SK-N-SH treated with all-trans-retinoic acid at 6 μM for 48 hours (cell line): ENCODE data around the gene PTPRG.

Source experiments
- ATAC-seq: fragments of 200-7000 bp; cut with Tn5 transposase; 3 replicates; pipeline ENCODE4 v1.9.1; 2020; ENCODE audit warnings: mild to moderate bottlenecking, moderate library complexity
- ARNTL ChIP-seq: fragments of 450-650 bp; formaldehyde crosslinking; IDR thresholded peaks from 2 replicates; pipeline ENCODE4 v1.5.0; 2020; ENCODE audit warnings: low read depth, mild to moderate bottlenecking, moderate library complexity, borderline replicate concordance
- BACH2 ChIP-seq: fragments of 250-450 bp; sonication (Bioruptor Pico); IDR thresholded peaks from 2 replicates; pipeline ENCODE4 v1.9.0; 2021; ENCODE audit warnings: mild to moderate bottlenecking, borderline replicate concordance
- CSDC2 ChIP-seq: fragments of 250-450 bp; sonication (Bioruptor Pico); IDR thresholded peaks from 2 replicates; pipeline ENCODE4 v1.5.0; 2020; ENCODE audit warnings: mild to moderate bottlenecking, moderate library complexity
- ESRRG ChIP-seq: fragments of 250-450 bp; sonication (Bioruptor Pico); IDR thresholded peaks from 2 replicates; pipeline ENCODE4 v1.6.1; 2021; ENCODE audit warnings: mild to moderate bottlenecking
- GLIS3 ChIP-seq: fragments of 250-450 bp; sonication (Bioruptor Pico); IDR thresholded peaks from 2 replicates; pipeline ENCODE4 v1.5.0; 2020; ENCODE audit warnings: mild to moderate bottlenecking, moderate library complexity
- ISL1 ChIP-seq: fragments of 250-450 bp; sonication (Bioruptor Pico); IDR thresholded peaks from 2 replicates; pipeline ENCODE4 v2.1.2; 2022; ENCODE audit warnings: mild to moderate bottlenecking, moderate library complexity
- OSR1 ChIP-seq: fragments of 250-450 bp; sonication (Bioruptor Pico); IDR thresholded peaks from 2 replicates; pipeline ENCODE4 v1.8.0; 2022; ENCODE audit warnings: moderate library complexity, mild to moderate bottlenecking, inconsistent platforms
- POU6F1 ChIP-seq: fragments of 250-450 bp; sonication (Bioruptor Pico); IDR thresholded peaks from 2 replicates; pipeline ENCODE4 v1.8.0; 2021; ENCODE audit warnings: low read depth, mild to moderate bottlenecking, moderate library complexity, borderline replicate concordance
- PPARA ChIP-seq: fragments of 250-450 bp; sonication (Bioruptor Pico); IDR thresholded peaks from 2 replicates; pipeline ENCODE4 v1.5.0; 2020; ENCODE audit warnings: mild to moderate bottlenecking, borderline replicate concordance
- RARB ChIP-seq: fragments of 250-450 bp; sonication (Bioruptor Pico); IDR thresholded peaks from 2 replicates; pipeline ENCODE4 v1.8.0; 2021; ENCODE audit warnings: mild to moderate bottlenecking, moderate library complexity
- SNAI2 ChIP-seq: fragments of 250-450 bp; sonication (Bioruptor Pico); IDR thresholded peaks from 2 replicates; pipeline ENCODE4 v1.5.0; 2020; ENCODE audit warnings: mild to moderate bottlenecking, moderate library complexity
- TCF4 ChIP-seq: fragments of 250-450 bp; sonication (Bioruptor Pico); IDR thresholded peaks from 2 replicates; pipeline ENCODE4 v1.8.0; 2021; ENCODE audit warnings: mild to moderate bottlenecking, moderate library complexity, borderline replicate concordance
- TOX ChIP-seq: fragments of 250-450 bp; sonication (Bioruptor Pico); IDR thresholded peaks from 2 replicates; pipeline ENCODE4 v1.8.0; 2021; ENCODE audit warnings: mild to moderate bottlenecking, moderate library complexity, borderline replicate concordance
- TSHZ2 ChIP-seq: fragments of 250-450 bp; sonication (Bioruptor Pico); IDR thresholded peaks from 2 replicates; pipeline ENCODE4 v1.5.0; 2020; ENCODE audit warnings: mild to moderate bottlenecking, moderate library complexity
- ZC3H10 ChIP-seq: fragments of 250-450 bp; sonication (Bioruptor Pico); IDR thresholded peaks from 2 replicates; pipeline ENCODE4 v1.5.1; 2021; ENCODE audit warnings: mild to moderate bottlenecking, moderate library complexity
- ZFP3 ChIP-seq: fragments of 250-450 bp; sonication (Bioruptor Pico); IDR thresholded peaks from 2 replicates; pipeline ENCODE4 v1.5.0; 2020; ENCODE audit warnings: mild to moderate bottlenecking, moderate library complexity
- ZFP30 ChIP-seq: fragments of 450-650 bp; formaldehyde crosslinking; IDR thresholded peaks from 2 replicates; pipeline ENCODE4 v1.5.0; 2022; ENCODE audit warnings: mild to moderate bottlenecking, moderate library complexity
- ZNF565 ChIP-seq: fragments of 450-650 bp; formaldehyde crosslinking; conservative IDR thresholded peaks from 2 replicates; pipeline ENCODE4 v1.5.0; 2020; ENCODE audit warnings: low read depth, mild to moderate bottlenecking, moderate library complexity
- ZNF70 ChIP-seq: fragments of 450-650 bp; formaldehyde crosslinking; IDR thresholded peaks from 2 replicates; pipeline ENCODE4 v1.5.0; 2020; ENCODE audit warnings: mild to moderate bottlenecking, moderate library complexity
- TF ChIP-seq, protein P1 (sequence below): fragments of 250-450 bp; sonication (Bioruptor Pico); IDR thresholded peaks from 2 replicates; pipeline ENCODE4 v1.5.1; 2020; ENCODE audit warnings: low read depth, mild to moderate bottlenecking, moderate library complexity
- TF ChIP-seq, protein P2 (sequence below): fragments of 250-450 bp; sonication (Bioruptor Pico); IDR thresholded peaks from 2 replicates; pipeline ENCODE4 v1.8.0; 2020; ENCODE audit warnings: mild to moderate bottlenecking, moderate library complexity, borderline replicate concordance

PTPRG gene

DNA sequence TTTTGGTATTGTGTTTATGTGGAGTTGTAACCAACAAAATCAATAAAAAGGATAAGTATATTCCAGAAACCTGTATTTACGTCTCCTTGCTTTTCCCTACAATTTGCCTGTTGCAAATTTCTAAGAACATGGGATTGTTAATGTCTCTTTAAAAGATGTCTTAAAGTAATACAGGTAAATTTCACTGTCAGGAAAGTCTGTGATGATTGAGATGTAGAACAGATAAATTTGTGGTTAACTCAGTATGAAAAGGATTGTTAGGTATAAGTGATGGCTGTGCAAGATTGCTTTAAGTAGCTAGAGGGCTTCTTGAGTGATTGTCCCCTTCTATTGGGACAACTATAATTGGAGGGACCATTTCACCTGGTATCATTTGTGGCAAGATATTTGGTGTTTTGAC, 6.8 kb downstream of the PTPRG start:
- no peak for ATAC-seq
- no peak for TF ChIP-seq OSR1
- TF ChIP-seq ZC3H10 (CRISPR knock-in tag): no peak
- no peak for TF ChIP-seq TOX (CRISPR knock-in tag)
- TF ChIP-seq ZFP3 (CRISPR knock-in tag): no peak
- no peak for TF ChIP-seq SNAI2 (CRISPR knock-in tag)
- no peak for TF ChIP-seq ESRRG (CRISPR knock-in tag)
- TF ChIP-seq ZNF565: no peak
- TF ChIP-seq, protein P1, sequence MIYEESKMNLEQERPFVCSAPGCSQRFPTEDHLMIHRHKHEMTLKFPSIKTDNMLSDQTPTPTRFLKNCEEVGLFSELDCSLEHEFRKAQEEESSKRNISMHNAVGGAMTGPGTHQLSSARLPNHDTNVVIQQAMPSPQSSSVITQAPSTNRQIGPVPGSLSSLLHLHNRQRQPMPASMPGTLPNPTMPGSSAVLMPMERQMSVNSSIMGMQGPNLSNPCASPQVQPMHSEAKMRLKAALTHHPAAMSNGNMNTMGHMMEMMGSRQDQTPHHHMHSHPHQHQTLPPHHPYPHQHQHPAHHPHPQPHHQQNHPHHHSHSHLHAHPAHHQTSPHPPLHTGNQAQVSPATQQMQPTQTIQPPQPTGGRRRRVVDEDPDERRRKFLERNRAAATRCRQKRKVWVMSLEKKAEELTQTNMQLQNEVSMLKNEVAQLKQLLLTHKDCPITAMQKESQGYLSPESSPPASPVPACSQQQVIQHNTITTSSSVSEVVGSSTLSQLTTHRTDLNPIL: no peak

DNA sequence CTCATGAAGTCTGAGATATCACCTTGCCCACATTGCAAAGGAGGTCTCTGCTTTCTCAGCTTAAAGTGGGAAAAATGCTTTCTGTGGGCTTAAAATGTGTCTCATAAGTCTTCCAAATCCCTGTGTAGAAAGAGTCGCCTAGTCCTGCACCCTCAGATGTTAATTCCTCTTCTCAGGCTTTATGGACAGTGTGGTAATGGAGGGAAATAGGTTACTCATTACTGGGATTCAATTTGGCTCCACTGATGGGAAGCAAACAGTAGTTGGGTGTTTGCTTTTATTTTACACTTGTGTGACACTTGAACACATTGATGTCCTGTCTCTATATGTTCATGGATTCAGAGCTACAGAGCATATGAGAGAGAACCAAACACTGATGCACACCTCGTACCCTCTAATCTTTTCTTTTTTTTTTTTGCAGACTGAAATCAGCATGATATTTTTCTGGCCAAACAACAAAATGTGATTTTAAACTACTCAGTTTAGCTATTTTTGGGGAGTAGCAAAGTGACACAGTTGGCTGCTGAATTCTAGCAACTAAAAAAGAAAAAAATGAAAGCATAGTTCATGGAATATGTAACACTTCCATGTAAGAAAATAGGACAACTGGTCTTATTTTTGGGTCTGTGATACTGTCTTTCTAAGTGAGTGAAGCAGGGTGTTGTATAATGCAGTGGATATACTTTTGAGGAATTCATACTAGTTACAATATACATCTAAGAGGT, 8.6 kb downstream of the PTPRG start:
- no peak for ATAC-seq
- TF ChIP-seq BACH2 (no peak), SNAI2 (CRISPR knock-in tag) (no peak), ESRRG (CRISPR knock-in tag) (no peak)

DNA sequence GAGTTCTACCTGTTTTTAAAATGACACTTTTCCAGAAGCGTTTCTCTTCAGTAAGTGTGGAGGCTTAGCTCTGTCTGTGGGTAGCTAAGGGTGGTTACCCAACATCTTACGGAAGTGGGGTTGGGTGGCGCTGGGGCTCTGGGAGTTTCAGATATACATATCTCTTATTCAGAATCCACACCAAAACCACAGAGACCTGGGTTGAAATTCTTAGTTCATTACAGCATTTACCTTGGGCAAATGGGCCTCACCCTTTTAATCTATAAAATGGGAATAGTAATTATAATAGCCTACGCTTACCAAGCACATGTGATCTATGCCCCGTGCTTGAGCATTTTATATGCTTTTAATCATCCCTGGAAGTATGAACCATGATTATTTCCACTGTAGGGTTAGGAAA, 9.4 kb downstream of the PTPRG start:
- no peak for ATAC-seq
- no peak for TF ChIP-seq ZNF70 (CRISPR knock-in tag)
- no peak for TF ChIP-seq CSDC2 (CRISPR knock-in tag)
- no peak for TF ChIP-seq TOX (CRISPR knock-in tag)
- no peak for TF ChIP-seq ZFP30
- no peak for TF ChIP-seq TCF4
- TF ChIP-seq ESRRG (CRISPR knock-in tag): no peak
- no peak for TF ChIP-seq ZNF565
- no peak for TF ChIP-seq RARB (CRISPR knock-in tag)
- TF ChIP-seq GLIS3 (CRISPR knock-in tag): no peak
- no peak for TF ChIP-seq ZC3H10 (CRISPR knock-in tag)
- no peak for TF ChIP-seq SNAI2 (CRISPR knock-in tag)
- TF ChIP-seq ISL1: no peak

DNA sequence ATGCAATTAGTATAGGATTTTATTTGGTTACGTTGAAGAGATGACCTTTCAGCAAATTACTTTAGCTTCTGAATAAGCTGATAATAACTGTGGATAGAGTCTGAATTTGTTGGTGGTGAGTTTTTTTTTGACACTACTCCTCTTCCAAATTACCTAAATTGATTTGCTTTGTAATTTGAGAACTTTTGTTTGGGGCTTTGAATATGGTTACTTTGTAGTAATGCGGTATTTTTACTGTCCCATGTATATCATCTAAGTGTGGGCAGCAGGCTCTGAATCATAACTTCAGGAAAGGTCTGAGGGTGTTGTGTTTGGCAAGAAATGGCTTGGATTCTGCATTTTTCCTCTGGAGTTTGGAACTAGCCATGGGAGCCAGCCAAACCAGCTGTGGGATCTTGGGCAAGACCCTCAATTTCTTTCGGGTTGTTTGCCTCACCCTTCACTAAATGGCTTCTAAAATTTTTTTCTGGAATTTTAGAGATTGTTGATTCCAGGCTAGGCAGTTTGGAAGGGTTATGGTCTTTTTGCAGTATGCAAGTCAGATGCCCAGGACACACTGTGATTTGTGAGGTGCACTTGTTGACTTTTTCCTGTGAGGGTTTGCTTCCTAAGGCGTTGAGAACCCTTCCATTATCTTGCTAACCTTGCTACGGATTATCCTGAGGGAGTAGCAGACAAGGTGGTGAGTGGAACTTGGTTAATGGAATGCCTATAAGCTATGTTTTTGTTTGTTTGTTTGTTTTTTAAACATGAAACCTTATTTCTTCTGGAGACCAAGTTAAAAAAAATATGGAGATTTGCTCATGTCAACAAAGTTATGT, 10.4 kb downstream of the PTPRG start:
- no peak for ATAC-seq
- TF ChIP-seq BACH2 (no peak), SNAI2 (CRISPR knock-in tag) (no peak), TOX (CRISPR knock-in tag) (no peak), PPARA (CRISPR knock-in tag) (no peak), GLIS3 (CRISPR knock-in tag) (no peak), TCF4 (no peak), ZNF565 (no peak), CSDC2 (CRISPR knock-in tag) (no peak), ZC3H10 (CRISPR knock-in tag) (no peak), POU6F1 (CRISPR knock-in tag) (no peak), TSHZ2 (CRISPR knock-in tag) (no peak), ARNTL (CRISPR knock-in tag) (no peak), RARB (CRISPR knock-in tag) (no peak), ZFP30 (no peak), ZNF70 (CRISPR knock-in tag) (no peak)
- TF ChIP-seq, protein P2, sequence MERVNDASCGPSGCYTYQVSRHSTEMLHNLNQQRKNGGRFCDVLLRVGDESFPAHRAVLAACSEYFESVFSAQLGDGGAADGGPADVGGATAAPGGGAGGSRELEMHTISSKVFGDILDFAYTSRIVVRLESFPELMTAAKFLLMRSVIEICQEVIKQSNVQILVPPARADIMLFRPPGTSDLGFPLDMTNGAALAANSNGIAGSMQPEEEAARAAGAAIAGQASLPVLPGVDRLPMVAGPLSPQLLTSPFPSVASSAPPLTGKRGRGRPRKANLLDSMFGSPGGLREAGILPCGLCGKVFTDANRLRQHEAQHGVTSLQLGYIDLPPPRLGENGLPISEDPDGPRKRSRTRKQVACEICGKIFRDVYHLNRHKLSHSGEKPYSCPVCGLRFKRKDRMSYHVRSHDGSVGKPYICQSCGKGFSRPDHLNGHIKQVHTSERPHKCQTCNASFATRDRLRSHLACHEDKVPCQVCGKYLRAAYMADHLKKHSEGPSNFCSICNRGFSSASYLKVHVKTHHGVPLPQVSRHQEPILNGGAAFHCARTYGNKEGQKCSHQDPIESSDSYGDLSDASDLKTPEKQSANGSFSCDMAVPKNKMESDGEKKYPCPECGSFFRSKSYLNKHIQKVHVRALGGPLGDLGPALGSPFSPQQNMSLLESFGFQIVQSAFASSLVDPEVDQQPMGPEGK: no peak
- TF ChIP-seq, protein P1: no peak
